KBM-7 (cell line): ENCODE data around the gene DOK4.
A peak's percentile ranks its signal among the peaks of the same experiment; 100 is the strongest.
"Not testable (repeated sequence)": the region's sequence is repeated elsewhere in the genome, so short reads cannot be mapped to it uniquely, and the experiment has no call there.

ENCODE experiments used
- DNase-seq: peaks from one replicate; pipeline ENCODE4 v3.0.0-alpha.2; 2015
- in situ Hi-C: fragments of 300-500 bp; cut with MboI; formaldehyde crosslinking; loops from 2 replicates; pipeline ENCODE4 v1.14.3; 2020; ENCODE audit warnings: low sequenced_read_pairs, low pct_unique_long_range_greater_than_20kb, mixed read lengths

DOK4 gene

DNA sequence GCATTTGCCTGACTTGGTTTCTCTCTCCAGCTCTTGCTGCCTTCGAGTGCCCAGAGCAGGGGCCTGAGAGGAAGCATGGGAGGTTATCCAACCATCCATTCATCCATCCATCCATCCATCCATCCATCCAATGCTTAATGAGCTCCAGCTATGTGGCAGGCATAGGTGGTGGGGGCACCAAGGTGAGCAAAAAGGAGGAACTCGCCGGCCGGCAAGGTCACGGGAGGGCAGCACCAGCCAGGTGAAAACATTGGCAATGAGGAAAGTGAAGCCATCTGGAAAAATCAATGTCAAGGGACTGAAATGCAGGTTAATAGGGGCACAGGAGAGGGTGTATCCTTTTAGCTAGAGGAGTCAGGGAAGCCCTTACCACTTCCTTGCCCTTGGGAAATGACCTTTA is 18.2 kb upstream of the DOK4 start:
- in situ Hi-C loops: no loop called here
- DNase-seq: no peak

DNA sequence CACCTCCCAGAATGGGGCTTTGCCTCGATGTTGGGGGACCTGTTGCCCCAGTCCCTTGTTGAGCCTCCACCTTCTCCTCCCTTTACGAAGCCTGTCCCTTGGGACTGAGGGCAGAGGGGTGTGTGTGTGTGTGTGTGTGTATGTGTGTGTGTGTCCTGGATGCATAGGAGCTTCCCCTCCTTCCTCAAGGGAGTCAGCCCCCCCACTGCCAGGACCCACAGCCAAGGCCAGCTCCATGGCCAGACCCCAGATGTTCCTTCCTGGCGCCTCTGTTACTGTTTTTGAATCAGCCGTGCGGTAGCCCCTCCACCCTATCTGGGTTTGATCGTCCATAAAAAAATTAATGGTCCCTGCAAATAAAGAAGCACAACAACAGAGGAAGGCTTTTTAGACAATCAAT is 17.7 kb upstream of the DOK4 start:
- DNase-seq: no peak
- in situ Hi-C loops: no loop called here

DNA sequence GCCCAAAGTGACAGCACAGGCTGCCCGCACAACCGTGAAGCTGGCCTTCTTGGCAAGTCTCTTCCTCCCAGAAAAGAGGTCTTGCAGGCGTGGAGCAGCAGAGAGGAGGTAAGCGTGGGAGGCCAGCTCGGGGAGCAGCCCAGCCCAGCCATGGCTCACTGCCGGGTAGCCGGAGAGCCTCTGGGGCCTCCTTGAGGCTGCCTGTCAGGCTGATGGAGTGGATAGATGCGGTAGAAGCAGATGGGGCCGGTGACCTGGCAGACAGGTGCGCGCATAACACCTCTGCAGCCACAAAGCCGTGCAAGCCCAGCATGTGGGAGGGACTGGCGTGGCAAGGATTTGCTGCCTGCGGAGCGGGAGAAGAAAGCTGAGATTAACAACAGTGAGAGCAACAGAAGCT is 17.1 kb upstream of the DOK4 start:
- in situ Hi-C loops: no loop called here
- no peak for DNase-seq

DNA sequence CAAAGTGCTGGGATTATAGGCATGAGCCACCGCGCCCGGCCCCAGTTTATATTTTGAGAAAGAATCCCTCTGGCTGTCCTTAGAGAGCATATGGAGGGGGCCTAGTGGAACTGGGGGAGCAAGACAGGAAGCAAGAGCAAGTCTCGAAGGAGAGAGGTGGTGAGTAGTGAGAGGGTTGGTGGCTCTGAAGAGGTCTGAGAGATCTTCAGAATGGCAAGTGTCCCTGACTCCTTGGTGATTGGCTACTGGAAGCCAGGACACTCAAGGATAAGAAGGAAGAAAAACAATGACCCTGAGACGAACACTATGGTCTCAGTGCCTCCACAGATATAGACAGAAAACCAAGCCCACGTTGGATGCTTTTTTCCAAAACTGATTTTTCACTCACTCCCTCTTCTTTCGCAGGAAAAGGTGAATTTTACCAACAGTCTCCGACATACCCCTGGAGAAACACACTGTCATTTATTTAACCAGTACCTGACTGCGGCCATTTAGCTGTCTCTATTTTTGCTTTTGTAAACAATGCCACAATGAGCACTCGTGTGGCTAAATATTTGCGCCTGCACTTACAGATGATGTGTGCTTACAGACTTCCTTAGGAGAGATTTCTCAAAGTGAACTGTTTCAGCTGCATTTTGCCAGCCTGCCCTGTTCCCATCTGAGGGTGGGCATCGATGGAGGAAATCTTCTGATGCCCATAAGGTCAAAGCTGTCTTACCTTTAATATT is 15.9 kb upstream of the DOK4 start:
- no peak for DNase-seq

DNA sequence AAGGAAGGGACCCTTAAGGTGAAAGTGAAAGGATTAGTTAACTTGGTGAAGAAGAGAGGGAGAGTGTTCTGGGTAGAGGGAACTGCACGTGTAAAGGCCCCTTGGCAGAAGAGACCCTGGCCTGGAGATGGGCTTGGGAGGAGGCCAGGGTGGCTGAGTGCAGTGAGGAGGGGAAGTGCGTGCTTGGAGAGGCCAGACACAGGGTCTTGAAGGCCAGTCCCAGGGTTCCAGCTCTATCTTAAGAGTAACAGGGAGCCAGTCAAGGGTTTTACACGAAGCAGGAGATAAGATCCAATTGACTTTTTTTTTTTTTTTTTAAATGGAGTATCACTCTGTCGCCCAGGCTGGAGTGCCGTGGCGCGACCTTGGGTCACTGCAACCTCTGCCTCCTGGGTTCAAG is 15.2 kb upstream of the DOK4 start:
- in situ Hi-C loops: no loop called here
- DNase-seq: no peak

More for the DNA sequence above, 15.9 kb upstream of the DOK4 start:
- in situ Hi-C loops: no loop called here

DNA sequence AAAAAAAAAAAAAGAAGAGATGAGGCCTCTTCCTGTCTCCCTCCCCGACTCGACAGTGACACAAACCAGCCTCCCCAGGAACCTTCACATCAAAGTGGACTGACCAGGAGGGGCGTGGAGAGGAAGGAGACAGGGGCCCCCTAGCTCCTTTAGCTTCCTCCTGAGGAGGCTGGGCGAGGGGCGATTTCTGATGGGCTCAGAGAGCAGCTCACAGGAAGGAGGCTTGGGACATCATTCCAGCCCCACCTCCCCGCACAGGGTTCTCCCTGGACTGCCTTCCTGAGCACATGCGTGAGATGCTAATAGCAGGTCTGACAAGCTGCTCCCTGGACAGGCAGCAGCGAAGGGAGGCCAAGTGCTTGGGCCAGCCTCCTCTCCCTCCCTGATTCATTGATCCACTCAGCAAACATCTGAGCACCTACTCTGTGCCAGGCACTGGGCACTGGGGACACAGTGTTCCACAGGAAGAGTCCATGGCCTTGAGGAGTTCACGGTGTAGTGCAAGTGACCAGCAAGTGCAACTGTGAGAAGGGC is 14.4 kb upstream of the DOK4 start:
- DNase-seq: peak; percentile 43
- in situ Hi-C loops: no loop called here

DNA sequence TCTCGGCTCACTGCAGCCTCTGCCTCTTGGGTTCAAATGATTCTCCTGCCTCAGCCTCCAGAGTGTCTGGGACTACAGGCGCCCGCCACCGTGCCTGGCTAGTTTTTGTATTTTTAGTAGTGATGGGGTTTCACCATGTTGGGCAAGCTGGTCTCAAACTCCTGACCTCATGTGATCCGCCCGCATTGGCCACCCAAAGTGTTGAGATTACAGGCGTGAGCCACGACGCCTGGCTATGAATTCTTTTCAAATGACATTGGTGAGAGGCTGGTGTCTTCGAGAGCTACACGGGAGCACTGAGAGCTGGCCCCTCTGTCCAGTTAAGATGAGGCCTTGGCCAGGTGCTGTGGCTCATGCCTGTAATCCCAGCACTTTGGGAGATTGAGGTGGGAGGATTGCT is 13.6 kb upstream of the DOK4 start:
- in situ Hi-C loops, DNase-seq: not testable (repeated sequence)

DNA sequence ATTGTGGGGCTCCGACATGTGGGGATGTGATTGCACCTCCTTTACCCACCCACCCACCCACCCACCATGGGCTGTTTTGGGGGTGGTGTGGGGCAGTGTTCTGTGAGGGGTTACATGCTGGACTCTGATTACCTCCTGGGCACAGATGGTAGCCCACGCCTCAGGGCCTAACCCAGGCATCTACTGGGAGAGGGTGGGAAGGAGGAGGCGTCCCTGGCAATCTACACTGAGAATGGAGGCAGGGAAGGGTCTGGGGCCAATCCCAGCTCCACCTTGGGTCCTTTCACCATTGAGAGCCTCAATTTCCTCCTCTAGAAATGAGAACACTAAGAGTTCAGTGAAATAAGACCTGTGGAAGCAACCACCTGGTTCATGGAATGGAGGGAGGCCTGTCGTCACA is 11.7 kb upstream of the DOK4 start:
- in situ Hi-C loops: no loop called here
- DNase-seq: no peak

DNA sequence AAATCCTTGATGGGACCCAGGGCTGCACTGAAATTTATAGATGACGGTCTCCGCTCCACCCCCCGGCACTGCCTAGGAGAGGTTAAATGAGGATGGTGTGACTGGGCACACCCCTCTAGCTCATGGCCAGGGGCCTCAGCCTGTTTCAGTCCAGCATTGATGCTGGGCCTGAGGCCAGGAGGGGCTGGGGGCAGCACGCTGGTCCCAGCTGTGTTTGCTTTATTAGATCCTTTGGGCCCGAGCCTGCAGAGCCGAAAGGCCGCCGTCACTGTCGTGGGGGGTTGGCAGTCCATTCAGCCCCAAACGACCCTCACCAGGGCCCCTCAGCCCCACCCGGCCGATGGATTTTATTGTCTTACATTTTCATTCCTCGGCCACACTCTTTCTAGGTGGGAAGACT is 10.8 kb upstream of the DOK4 start:
- in situ Hi-C loops: no loop called here
- no peak for DNase-seq

DNA sequence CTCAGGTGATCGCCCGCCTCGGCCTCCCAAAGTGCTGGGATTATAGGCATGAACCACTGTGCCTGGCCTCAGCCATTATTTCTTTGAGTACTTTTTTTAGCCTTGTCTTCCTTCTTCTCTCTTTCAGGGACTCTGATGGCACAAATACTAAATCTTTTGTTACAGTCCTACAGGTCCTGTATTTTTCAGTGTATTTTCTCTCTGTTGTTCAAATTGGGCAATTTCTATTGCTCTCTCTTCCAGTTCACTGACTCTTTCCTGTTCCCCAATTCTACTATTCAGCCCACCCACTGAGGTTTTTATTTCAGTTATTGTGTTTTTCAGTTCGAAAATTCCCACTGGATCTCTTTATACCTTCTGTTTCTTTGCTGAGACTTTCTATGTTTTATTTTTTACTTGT is 7.5 kb upstream of the DOK4 start:
- in situ Hi-C loops: no loop called here
- no peak for DNase-seq

DNA sequence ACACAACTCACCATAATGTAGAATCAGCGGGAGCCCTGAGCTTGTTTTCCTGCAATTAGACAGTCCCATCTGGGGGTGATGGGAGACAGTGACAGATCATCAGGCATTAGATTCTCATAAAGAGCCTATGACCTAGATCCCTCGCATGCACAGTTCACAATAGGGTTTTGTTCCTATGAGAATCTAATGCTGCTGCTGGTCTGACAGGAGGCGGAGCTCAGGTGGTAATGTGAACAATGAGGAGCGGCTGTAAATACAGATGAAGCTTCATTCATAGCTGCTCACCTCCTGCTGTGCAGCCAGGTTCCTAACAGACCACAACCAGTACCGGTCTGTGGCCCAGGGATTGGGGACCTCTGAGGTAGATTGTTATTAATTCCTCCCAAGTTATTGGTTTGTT is 2.9 kb upstream of the DOK4 start:
- in situ Hi-C loops: no loop called here
- no peak for DNase-seq

DNA sequence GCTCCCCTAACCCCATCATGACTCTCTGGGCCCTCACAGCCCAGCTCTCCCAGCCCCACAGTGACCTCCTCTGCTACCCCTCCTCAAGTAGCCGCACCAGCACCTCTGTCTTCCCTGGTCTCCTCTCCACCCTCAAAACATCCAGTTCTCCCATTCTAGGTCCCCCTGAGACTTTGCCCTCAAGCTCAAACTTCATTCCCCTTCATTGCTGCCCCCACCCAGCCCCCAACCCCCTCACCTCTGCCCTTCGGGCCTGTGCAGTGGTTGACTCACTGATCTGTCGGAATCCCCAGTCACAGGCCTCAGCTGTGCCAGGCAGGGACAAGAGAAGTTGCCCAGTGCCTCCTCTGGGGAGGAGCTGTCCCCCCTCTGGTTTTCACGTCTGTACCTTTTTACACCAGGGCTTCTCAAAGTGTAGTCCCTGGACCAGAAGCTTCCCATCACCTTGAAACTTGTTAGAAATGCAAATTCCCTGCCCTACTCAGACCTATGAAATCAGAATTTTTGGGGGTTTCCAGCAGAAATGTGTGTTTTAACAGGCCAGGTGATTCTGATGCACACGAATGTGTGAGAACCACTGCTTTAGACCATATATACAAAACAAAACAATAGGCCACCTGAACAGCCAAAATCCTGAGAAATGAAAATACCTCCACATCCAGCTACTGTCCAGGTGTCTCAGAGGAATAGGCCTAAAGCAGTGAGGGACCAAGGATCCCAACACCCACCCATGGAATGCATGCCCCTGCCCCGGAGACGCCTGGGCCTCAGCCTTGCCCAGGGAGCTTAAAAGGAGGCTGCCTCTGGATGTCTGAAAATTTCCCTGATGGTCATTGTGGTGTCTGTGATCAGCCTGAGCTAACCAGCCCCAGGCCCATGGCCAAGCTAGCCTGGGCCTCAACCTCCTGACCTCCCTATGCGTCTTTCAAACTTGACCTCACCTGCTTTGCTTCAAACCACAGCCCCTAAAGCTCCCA is 853 bp upstream of the DOK4 start:
- in situ Hi-C loops: no loop called here
- no peak for DNase-seq

DNA sequence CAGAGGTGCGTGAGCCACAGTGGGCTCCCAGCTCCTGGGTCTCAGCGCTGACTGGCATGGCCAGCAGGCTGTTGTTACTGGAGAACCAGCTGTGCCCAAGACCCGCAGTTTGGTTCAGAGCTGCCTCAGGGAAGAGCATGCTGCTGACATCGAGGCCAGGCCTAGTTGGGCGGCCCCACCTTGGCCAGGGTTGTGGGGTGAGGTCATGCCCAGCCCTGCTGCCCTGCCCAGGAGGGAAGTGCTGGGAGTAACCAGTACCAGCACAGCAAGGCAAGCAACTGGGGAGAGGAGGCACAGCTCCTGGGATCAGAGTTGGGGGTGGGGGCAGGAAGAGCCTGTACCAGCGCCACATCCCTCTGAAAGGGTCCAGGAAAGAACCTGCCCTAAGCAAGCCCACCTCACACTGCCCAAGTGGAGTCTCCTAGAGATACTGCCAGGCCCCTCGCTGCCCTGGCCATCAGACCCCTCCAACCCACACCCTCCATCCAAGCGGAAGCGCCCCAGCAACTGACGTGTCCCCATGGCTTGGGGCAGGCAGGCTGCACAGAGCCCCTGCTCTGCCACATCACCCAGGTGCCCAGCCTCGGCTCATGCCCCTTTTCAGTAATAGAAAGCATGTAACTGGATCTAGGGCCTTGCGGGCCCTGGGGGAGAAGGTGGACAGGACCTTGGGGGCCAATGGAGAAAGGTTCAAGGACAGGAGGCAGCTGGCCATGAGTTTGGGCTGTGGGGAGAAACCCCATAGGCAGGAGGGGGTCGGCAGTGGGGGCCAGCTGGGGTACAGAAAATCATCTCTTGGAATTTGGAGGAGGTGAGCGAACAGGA is 990 bp downstream of the DOK4 start:
- no peak for DNase-seq
- in situ Hi-C loops: no loop called here

DNA sequence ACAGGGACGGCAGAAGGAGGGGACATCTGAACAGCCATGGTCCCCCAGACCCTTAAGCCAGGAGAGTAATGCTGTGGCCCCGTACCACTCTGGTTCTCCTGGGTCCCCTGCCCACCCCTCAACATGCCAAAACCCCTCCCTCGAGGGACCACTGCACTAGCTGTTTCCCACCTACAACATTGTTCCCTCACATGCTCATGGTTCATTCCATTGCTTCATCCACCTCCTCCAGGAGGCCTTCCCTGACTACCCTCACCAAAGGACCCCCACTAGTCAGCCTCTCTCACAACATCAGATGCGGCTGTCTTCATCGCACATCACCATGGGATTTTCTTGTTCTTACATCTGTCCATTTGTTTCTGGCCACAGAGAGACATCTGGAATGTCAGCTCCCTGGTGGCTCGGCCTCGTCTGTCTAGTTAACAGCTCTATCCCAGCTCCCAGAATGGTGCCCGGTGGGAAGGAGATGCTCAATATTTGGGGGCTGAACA is 1.7 kb downstream of the DOK4 start:
- no peak for DNase-seq
- in situ Hi-C loops: no loop called here

DNA sequence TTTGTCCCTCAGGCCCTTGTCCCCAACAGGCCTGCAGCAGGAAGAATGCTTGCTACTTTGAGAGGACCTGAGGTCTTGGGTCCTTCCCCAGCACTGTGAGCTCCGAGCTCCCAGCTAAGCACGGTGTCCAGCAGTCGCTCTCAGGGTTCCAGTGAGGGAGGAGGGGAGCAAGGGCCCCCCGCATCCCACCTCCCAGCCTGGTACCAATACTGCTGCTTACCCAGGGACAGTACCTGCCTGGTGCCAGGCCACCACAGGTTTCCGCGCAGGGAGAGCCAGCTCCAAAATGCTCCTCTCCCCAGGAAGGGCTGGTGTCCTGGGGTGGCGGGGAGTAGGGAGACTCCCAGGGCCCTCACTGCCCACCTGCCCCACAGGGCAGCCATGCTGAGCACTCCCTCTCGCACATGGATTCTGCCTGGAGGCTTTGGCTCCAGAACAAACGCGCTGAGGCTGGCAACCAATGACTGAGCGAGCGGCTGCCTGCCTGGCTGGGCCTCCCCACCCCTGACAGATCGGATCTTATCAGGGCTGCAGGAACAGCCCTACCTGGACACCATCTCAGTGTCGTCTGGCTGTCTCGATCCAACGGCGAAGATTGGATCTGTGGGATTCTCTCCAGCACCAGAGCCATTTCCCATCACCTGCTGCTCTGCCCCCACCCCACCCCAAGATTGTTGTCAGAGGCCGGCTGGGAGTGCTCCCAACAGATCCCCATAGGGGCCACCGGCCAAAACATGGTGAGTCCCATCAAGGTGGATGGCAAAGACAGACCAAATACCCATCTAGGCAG is 2.4 kb downstream of the DOK4 start:
- in situ Hi-C loops: no loop called here
- DNase-seq: no peak

DNA sequence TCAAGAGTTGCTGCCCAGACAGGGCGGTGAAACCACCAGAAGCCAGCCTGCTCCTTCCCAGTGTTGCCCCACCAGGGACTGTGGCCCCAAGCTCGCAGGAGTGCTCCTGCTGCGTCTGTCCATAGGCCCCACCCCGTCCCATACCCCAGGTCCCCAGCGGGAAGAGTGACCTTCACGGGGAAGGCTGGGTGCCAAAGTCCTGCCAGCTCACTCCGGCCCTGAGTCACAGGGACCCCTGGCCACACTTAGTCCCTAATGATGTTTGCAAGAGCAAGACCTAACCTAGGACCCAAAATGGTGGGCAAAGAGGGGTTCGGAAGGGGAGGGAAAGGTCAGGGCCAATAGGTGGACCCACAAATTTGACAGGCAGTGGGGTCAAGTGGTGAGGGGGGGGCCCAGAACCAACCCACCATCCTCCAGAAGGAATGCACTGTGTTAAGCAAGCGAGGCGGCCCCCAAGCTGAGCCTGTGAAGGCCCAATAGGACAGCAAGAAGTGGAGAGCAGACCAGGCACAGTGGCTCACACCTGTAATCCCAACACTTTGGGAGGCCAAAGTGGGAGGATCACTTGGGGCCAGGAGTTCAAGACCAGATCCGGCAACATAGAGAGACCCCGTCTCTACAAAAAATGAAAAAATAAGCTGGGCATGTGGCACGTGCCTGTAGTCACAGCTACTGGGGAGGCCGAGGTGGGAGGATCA is 3.3 kb downstream of the DOK4 start:
- in situ Hi-C loops: no loop called here
- no peak for DNase-seq

DNA sequence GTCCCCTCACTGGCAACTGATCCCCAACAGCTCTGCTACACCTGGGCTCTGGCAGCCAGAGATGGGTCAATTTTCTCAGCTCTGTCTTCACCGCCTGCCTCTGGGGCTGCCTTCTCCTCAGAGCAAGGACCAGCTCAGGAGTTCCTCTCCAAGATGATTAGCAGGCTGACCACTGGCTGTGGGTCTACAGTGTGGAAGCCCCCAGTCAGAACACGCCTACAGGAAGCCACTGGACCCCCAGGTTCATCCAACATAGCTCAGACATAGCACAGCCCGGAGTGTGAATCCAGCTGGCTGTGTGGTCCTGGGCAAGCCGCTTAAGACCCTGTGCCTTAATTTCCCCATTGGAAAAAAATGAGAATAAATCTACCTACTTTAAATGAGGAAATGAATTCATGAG is 4.9 kb downstream of the DOK4 start:
- DNase-seq: no peak
- in situ Hi-C loops: no loop called here

DNA sequence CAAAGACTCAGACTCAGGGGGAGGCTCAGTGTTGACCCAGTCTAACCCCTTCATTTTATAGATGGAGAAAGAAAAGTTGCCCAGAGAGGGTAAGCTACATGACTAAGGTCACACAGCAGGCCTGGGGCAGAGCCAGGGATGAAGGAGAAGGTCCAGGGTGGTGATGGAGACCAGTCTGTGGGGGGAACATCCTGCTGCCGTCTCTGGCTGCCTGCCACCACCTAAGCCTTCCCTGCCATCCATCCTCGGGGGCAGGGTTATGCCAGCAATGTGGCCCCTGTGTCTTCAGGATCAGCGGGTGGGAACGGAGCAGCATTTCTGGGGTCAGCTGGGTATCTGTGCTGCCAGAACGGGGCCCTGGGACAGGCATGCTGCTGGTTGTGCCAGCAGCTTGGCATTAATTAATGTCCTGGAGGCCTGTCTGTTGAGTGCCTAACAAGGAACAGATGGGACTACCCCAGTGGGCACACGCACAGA is 5.5 kb downstream of the DOK4 start:
- in situ Hi-C loops: no loop called here
- DNase-seq: no peak
